Astrocyte (in vitro differentiated cells and primary cell): ENCODE results near the gene DUOXA1. TPM values are rescaled to one million over a fixed set of nuclear protein-coding genes. Genes with fewer than 3 reads are reported as not detected.

ENCODE experiments used
- DNase-seq: peaks from one replicate; pipeline ENCODE4 v3.0.0-alpha.2; 2010; ENCODE audit warnings: low read depth
- FAIRE-seq: peaks from 2 replicates; lab custom pipeline; 2011; peaks lifted over from hg19 to GRCh38; lab: Jason Lieb, UNC
- H2AFZ ChIP-seq: 2 replicates; pipeline ENCODE4 v1.6.0; 2012; ENCODE audit warnings: low read depth, low read length, inconsistent platforms
- H3K27ac ChIP-seq: 2 replicates; pipeline ENCODE4 v1.5.1; 2011; ENCODE audit warnings: low read depth, low read length, inconsistent platforms
- H3K27me3 ChIP-seq: 2 replicates; pipeline ENCODE4 v1.6.0; 2011; ENCODE audit warnings: low read length, inconsistent platforms; ENCODE audit not compliant: insufficient read depth
- H3K36me3 ChIP-seq: 2 replicates; pipeline ENCODE4 v1.5.1; 2011; ENCODE audit warnings: low read length, inconsistent platforms; ENCODE audit not compliant: insufficient read depth
- H3K4me1 ChIP-seq: 2 replicates; pipeline ENCODE4 v1.5.1; 2011; ENCODE audit warnings: low read length, inconsistent platforms; ENCODE audit not compliant: insufficient read depth
- H3K4me2 ChIP-seq: 2 replicates; pipeline ENCODE4 v1.6.0; 2012; ENCODE audit warnings: low read length, inconsistent platforms
- H3K4me3 ChIP-seq: 2 replicates; pipeline ENCODE4 v1.5.1; 2011; ENCODE audit warnings: low read depth, mild to moderate bottlenecking, low read length, inconsistent platforms; ENCODE audit not compliant: insufficient read depth
- H3K79me2 ChIP-seq: 2 replicates; pipeline ENCODE4 v1.6.0; 2012; ENCODE audit warnings: mild to moderate bottlenecking, low read length, inconsistent platforms; ENCODE audit not compliant: insufficient read depth
- H3K9ac ChIP-seq: 2 replicates; pipeline ENCODE4 v1.6.0; 2012; ENCODE audit warnings: mild to moderate bottlenecking, low read length, inconsistent platforms
- H3K9me3 ChIP-seq: 2 replicates; pipeline ENCODE4 v1.5.1; 2012; ENCODE audit warnings: low read depth, mild to moderate bottlenecking, low read length, inconsistent platforms; ENCODE audit not compliant: insufficient read depth
- H4K20me1 ChIP-seq: 2 replicates; pipeline ENCODE4 v1.6.0; 2012; ENCODE audit warnings: low read length, inconsistent platforms; ENCODE audit not compliant: insufficient read depth
- H3K27ac Mint-ChIP-seq: one replicate; pipeline ENCODE4 v1.8.0; 2021; ENCODE audit warnings: mild to moderate bottlenecking, mixed read lengths; ENCODE audit not compliant: unreplicated experiment
- H3K27me3 Mint-ChIP-seq: one replicate; pipeline ENCODE4 v1.8.0; 2021; ENCODE audit warnings: low read depth, mixed read lengths; ENCODE audit not compliant: unreplicated experiment
- H3K36me3 Mint-ChIP-seq: one replicate; pipeline ENCODE4 v1.8.0; 2021; ENCODE audit warnings: low read depth, mixed read lengths; ENCODE audit not compliant: unreplicated experiment
- H3K4me1 Mint-ChIP-seq: one replicate; pipeline ENCODE4 v1.8.0; 2021; ENCODE audit warnings: low read depth, mixed read lengths; ENCODE audit not compliant: unreplicated experiment
- H3K4me3 Mint-ChIP-seq: one replicate; pipeline ENCODE4 v1.8.0; 2021; ENCODE audit warnings: mild to moderate bottlenecking, moderate library complexity, mixed read lengths; ENCODE audit not compliant: unreplicated experiment
- H3K9me3 Mint-ChIP-seq: one replicate; pipeline ENCODE4 v1.8.0; 2021; ENCODE audit warnings: mild to moderate bottlenecking, mixed read lengths; ENCODE audit not compliant: unreplicated experiment
- CTCF ChIP-seq: IDR thresholded peaks from 2 replicates; pipeline ENCODE4 v1.5.1; 2011; ENCODE audit warnings: low read depth, mild to moderate bottlenecking, inconsistent platforms, low read length, moderate library complexity; ENCODE audit not compliant: insufficient read depth
- EZH2 ChIP-seq: IDR thresholded peaks from 2 replicates; pipeline ENCODE4 v1.6.1; 2012; ENCODE audit warnings: mild to moderate bottlenecking, low read length, inconsistent platforms; ENCODE audit not compliant: insufficient read depth
- total RNA-seq: library from RNA; stranded (reverse); gene quantifications from 2 replicates; pipeline ENCODE4 v1.2.1, GENCODE V29; 2021

Gene DUOXA1
- total RNA-seq, 1 donor from 2014 or later, result 0.66 TPM

GRCh38 chr15:45128971-45129639 is 574 bp downstream of the DUOXA1 start:
- TF ChIP-seq EZH2, result peak; percentile 84
- TF ChIP-seq CTCF, result no peak
- peak overlapping the region; percentile 53 for H3K4me2 ChIP-seq

GRCh38 chr15:45126535-45127158 is 3.0 kb downstream of the DUOXA1 start:
- Histone ChIP-seq H3K27me3 (peaks cover 53% of the 10 kb centered on the region), H3K36me3 (no peaks in the 10 kb centered on the region), H2AFZ (no peak overlapping the region), H3K4me2 (no peak overlapping the region), H3K4me1 (peaks cover 9% of the 10 kb centered on the region), H4K20me1 (no peaks in the 10 kb centered on the region), H3K79me2 (no peaks in the 10 kb centered on the region), H3K4me3 (no peak overlapping the region), H3K9ac (no peak overlapping the region), H3K27ac (no peak overlapping the region), H3K9me3 (no peaks in the 10 kb centered on the region)
- Mint-ChIP-seq H3K4me3 (no peak overlapping the region), H3K27ac (no peak overlapping the region), H3K9me3 (no peaks in the 10 kb centered on the region), H3K4me1 (peaks cover 12% of the 10 kb centered on the region), H3K36me3 (no peaks in the 10 kb centered on the region), H3K27me3 (peaks cover 57% of the 10 kb centered on the region)
- DNase-seq (no peak), FAIRE-seq (no peak)
- TF ChIP-seq CTCF (peak; percentile 66), EZH2 (no peak)

More at GRCh38 chr15:45128971-45129639, 574 bp downstream of the DUOXA1 start:
- H4K20me1 ChIP-seq, result no peaks in the 10 kb centered on the region
- Mint-ChIP-seq H3K36me3 (no peaks in the 10 kb centered on the region), H3K27ac (no peak overlapping the region), H3K9me3 (no peaks in the 10 kb centered on the region), H3K27me3 (peaks cover 81% of the 10 kb centered on the region), H3K4me3 (peak overlapping the region; percentile 27), H3K4me1 (no peaks in the 10 kb centered on the region)
- no peak for DNase-seq
- no peak overlapping the region for H2AFZ ChIP-seq
- H3K4me1 ChIP-seq, result no peaks in the 10 kb centered on the region
- no peak overlapping the region for H3K9ac ChIP-seq
- H3K36me3 ChIP-seq, result no peaks in the 10 kb centered on the region
- no peaks in the 10 kb centered on the region for H3K9me3 ChIP-seq
- peaks cover 69% of the 10 kb centered on the region for H3K27me3 ChIP-seq
- no peak overlapping the region for H3K27ac ChIP-seq
- no peak overlapping the region for H3K4me3 ChIP-seq
- FAIRE-seq, result no peak
- no peaks in the 10 kb centered on the region for H3K79me2 ChIP-seq

- H3K79me2 ChIP-seq, result no peaks in the 10 kb centered on the region
- no peak overlapping the region for H3K27ac ChIP-seq
- no peak overlapping the region for H3K4me3 Mint-ChIP-seq
- no peaks in the 10 kb centered on the region for H3K9me3 ChIP-seq
- peaks cover 16% of the 10 kb centered on the region for H3K4me1 Mint-ChIP-seq
- peaks cover 9% of the 10 kb centered on the region for H3K4me1 ChIP-seq
- no peaks in the 10 kb centered on the region for H3K9me3 Mint-ChIP-seq
- TF ChIP-seq CTCF (no peak), EZH2 (no peak)
- H2AFZ ChIP-seq, result no peak overlapping the region
- peak overlapping the region; percentile 70 for H3K27ac Mint-ChIP-seq
- H3K27me3 Mint-ChIP-seq, result peaks cover 39% of the 10 kb centered on the region
- H3K4me3 ChIP-seq, result no peak overlapping the region
- H3K36me3 Mint-ChIP-seq, result no peaks in the 10 kb centered on the region
- peaks cover 27% of the 10 kb centered on the region for H3K27me3 ChIP-seq
- H3K4me2 ChIP-seq, result no peak overlapping the region
- no peak overlapping the region for H3K9ac ChIP-seq
- no peaks in the 10 kb centered on the region for H3K36me3 ChIP-seq
- no peaks in the 10 kb centered on the region for H4K20me1 ChIP-seq
- FAIRE-seq (no peak), DNase-seq (no peak)
These were observed 6.3 kb downstream of the DUOXA1 start for GRCh38 chr15:45123397-45123796.
